Transverse colon (tissue), 4 donors: Measurements from ENCODE around the gene TACC2. TPM values are rescaled to one million over a fixed set of nuclear protein-coding genes. Genes with fewer than 3 reads are reported as not detected.
"Not testable (repeated sequence)": the region's sequence is repeated elsewhere in the genome, so short reads cannot be mapped to it uniquely, and the experiment has no call there.

ENCODE experiments used
- DNase-seq: peaks from one replicate; pipeline ENCODE4 v3.0.0-alpha.2; 2019
- H3K27ac ChIP-seq, 4 donors: fragments of 200-600 bp; sonication (generic); 2 replicates each; pipeline ENCODE4 v1.5.1; 2016 to 2018; ENCODE audit warnings: inconsistent platforms in 4 of 4
- H3K27me3 ChIP-seq: fragments of 200-600 bp; sonication (generic); 2 replicates; pipeline ENCODE4 v1.5.1; 2017; ENCODE audit warnings: inconsistent platforms
- H3K36me3 ChIP-seq, 4 donors: fragments of 200-600 bp; sonication (generic); 2 replicates each; pipeline ENCODE4 v1.5.1; 2017 to 2019; ENCODE audit warnings: inconsistent platforms in 4 of 4
- H3K4me1 ChIP-seq, 4 donors: fragments of 200-600 bp; sonication (generic); 2 replicates each; pipeline ENCODE4 v1.5.1; 2017 to 2020; ENCODE audit warnings: inconsistent platforms in 4 of 4
- H3K4me3 ChIP-seq, 4 donors: fragments of 200-600 bp; sonication (generic); 1 replicate in 1 of 4; 2 replicates in 3 of 4; pipeline versions ENCODE4 v1.5.1 to v1.6.1; 2017 to 2019; ENCODE audit warnings: inconsistent platforms in 4 of 4
- H3K9me3 ChIP-seq, 2 donors: fragments of 200-600 bp; sonication (generic); 2 replicates each; pipeline ENCODE4 v1.5.1; 2017 to 2019; ENCODE audit warnings: inconsistent platforms in 2 of 2
- EP300 ChIP-seq: sonication (generic); formaldehyde crosslinking; IDR thresholded peaks from one replicate; pipeline ENCODE4 v1.6.1; 2017; ENCODE audit warnings: antibody characterized with exemption, low read depth
- POLR2A ChIP-seq: fragments of 450-650 bp; IDR thresholded peaks from one replicate; pipeline ENCODE4 v1.6.1; 2016; ENCODE audit warnings: antibody characterized with exemption, mild to moderate bottlenecking, moderate library complexity
- POLR2AphosphoS5 ChIP-seq, 3 donors: sonication (generic); formaldehyde crosslinking; IDR thresholded peaks; one replicate each; pipeline ENCODE4 v1.6.1; 2016; ENCODE audit warnings: antibody characterized with exemption in 3 of 3
- WGBS, 2 donors: methylation state at CpG; one replicate each; pipeline ENCODE4 v1.1.5; 2018; ENCODE audit warnings: low coverage in 1 of 2; 5-methylcytosine and 5-hydroxymethylcytosine counted together
- in situ Hi-C, 4 donors: fragments of 200-750 bp; cut with MboI; loops; one replicate each; pipeline versions ENCODE4 v1.15.0 to v1.15.1; 2017; ENCODE audit warnings: low sequenced_read_pairs in 3 of 4, low pct_ligation_motif_present in 1 of 4, low pct_unique_long_range_greater_than_20kb in 1 of 4
- intact Hi-C: fragments of 100-400 bp; cut with DNase I; formaldehyde crosslinking; loops from one replicate; pipeline ENCODE4 v1.15.1; 2023; ENCODE audit warnings: low total_unique reads
- total RNA-seq, 4 donors: library from RNA; depleted of rRNA; stranded (reverse); fragments of >200 nt; gene quantifications; one replicate each; pipeline ENCODE4 v1.1.0, GENCODE V29; 2016
- TF ChIP-seq, protein P1 (sequence below), 5 experiments: fragments of 200-600 bp in 3 of 5; fragments of 450-650 bp in 2 of 5; sonication (generic) in 3 of 5; IDR thresholded peaks; 1 replicate in 2 of 5; 2 replicates in 3 of 5; pipeline ENCODE4 v1.5.1; 2016 to 2017; ENCODE audit warnings: antibody characterized with exemption in 5 of 5, inconsistent platforms in 3 of 5, mild to moderate bottlenecking in 2 of 5, moderate library complexity in 1 of 5

Gene TACC2
- total RNA-seq, 4 donors from 2014 or later: 65.9 to 178 (median 101) TPM

DNA sequence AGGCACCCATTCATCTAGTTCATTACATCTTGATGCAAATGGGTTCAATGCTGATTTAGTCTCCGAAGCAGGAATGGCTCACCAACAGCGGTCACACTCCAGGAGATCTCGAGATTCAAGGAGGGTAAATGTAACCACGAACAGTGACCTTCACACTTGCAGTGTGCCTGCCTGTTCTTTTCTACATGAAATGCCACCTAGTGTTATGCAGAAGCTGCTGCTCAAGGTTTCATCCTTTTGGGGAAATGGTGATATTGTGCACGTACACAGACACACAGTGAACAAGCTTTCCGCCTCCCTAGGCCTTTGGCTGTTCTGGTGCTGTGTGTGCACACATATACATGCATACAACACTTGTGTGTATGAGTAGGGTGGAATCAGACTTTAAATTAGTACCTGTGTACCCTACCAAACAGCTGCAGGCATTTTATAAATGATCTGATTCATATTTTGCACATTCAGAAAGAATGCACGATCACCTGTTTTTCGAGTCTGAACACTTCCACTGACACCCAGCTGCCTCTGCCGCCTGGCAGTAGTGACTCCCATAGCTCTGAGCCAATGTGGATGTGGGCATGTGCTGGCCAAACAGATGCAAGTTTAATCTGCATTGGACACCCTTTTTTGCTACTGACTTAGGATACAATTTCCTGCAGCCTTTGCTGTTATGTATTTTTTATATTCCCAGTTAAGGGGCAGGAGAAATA lies 100.5 kb downstream of the TACC2 start:
- 80 to 83% methylated on average over 6 to 9 of the region's 9 CpGs for WGBS, 2 donors
- peaks cover 0 to 6% (median 0%) of the 10 kb centered on the region in 4 donors for H3K36me3 ChIP-seq
- H3K27ac ChIP-seq: no peak overlapping the region
- H3K9me3 ChIP-seq: no peaks in the 10 kb centered on the region
- intact Hi-C loops (no loop called here), in situ Hi-C loops (no loop called here)
- no peak for DNase-seq
- no peak overlapping the region for H3K4me3 ChIP-seq
- TF ChIP-seq POLR2AphosphoS5 (IDR thresholded peaks at IDR 0.05): no peak
- TF ChIP-seq, protein P1, sequence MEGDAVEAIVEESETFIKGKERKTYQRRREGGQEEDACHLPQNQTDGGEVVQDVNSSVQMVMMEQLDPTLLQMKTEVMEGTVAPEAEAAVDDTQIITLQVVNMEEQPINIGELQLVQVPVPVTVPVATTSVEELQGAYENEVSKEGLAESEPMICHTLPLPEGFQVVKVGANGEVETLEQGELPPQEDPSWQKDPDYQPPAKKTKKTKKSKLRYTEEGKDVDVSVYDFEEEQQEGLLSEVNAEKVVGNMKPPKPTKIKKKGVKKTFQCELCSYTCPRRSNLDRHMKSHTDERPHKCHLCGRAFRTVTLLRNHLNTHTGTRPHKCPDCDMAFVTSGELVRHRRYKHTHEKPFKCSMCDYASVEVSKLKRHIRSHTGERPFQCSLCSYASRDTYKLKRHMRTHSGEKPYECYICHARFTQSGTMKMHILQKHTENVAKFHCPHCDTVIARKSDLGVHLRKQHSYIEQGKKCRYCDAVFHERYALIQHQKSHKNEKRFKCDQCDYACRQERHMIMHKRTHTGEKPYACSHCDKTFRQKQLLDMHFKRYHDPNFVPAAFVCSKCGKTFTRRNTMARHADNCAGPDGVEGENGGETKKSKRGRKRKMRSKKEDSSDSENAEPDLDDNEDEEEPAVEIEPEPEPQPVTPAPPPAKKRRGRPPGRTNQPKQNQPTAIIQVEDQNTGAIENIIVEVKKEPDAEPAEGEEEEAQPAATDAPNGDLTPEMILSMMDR (IDR thresholded peaks at IDR 0.05): no peak
- TF ChIP-seq EP300: no peak
- TF ChIP-seq POLR2A: no peak
- H3K27me3 ChIP-seq: no peaks in the 10 kb centered on the region
- no peaks in the 10 kb centered on the region for H3K4me1 ChIP-seq

DNA sequence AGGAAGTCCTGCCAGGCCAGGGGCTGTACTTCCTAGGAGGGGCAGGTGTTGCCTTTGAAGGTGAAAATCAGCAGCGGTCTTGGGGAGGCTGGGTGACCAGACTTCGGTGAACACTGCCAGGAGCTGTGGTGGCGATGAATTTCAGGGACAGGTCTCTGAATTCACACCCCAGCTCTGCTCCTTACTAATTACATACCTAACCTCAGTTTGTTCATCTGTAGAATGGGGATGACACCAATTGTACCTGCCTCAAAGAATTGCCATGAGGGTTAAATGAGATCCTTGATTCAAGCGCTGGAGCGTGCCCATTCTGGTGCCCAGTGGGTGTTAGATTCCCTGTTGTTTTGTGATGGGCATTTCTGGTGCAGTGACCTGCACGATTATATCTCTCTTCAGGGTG lies 102.8 kb downstream of the TACC2 start:
- Histone ChIP-seq H3K9me3 (no peaks in the 10 kb centered on the region), H3K27ac (no peak overlapping the region), H3K4me3 (no peak overlapping the region), H3K36me3 (peaks cover 0 to 6% (median 0%) of the 10 kb centered on the region in 4 donors), H3K27me3 (no peaks in the 10 kb centered on the region), H3K4me1 (no peaks in the 10 kb centered on the region)
- WGBS, 2 donors: 95 to 100% methylated on average over 1 to 6 of the region's 6 CpGs
- intact Hi-C loops: no loop called here
- no peak for DNase-seq
- TF ChIP-seq EP300 (no peak), POLR2A (no peak), POLR2AphosphoS5 (IDR thresholded peaks at IDR 0.05) (no peak)
- TF ChIP-seq, protein P1 (IDR thresholded peaks at IDR 0.05): no peak
- in situ Hi-C loops: no loop called here

DNA sequence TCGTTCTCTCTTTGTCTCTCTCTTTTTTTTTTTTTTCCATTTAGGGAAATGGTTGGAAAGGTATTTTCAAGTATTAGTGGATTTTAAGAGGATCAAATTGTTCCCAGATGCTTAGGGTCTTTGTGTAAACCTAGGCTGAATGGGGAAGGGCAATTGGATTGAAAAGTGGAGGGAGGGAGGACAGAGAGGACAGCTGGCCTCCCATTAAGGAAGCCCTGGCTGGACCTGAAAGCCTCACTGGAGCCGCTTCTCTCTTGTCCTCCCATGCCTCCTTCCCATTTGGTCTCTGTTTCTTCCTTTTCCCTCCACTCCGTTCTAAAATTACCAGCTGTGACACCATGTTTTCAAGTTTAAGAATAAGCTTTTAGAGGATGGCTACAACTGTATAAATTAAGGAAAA lies 104.1 kb downstream of the TACC2 start:
- TF ChIP-seq POLR2AphosphoS5 (IDR thresholded peaks at IDR 0.05) (no peak), EP300 (no peak), POLR2A (no peak)
- no peak for DNase-seq
- no peaks in the 10 kb centered on the region for H3K4me1 ChIP-seq
- intact Hi-C loops (no loop called here), in situ Hi-C loops (no loop called here)
- H3K27me3 ChIP-seq: no peaks in the 10 kb centered on the region
- no peak overlapping the region for H3K27ac ChIP-seq
- no peak overlapping the region for H3K4me3 ChIP-seq
- peaks cover 0 to 6% (median 0%) of the 10 kb centered on the region in 4 donors for H3K36me3 ChIP-seq
- H3K9me3 ChIP-seq: no peaks in the 10 kb centered on the region
- 64 to 78% methylated on average over 1 to 3 of the region's 3 CpGs for WGBS, 2 donors

DNA sequence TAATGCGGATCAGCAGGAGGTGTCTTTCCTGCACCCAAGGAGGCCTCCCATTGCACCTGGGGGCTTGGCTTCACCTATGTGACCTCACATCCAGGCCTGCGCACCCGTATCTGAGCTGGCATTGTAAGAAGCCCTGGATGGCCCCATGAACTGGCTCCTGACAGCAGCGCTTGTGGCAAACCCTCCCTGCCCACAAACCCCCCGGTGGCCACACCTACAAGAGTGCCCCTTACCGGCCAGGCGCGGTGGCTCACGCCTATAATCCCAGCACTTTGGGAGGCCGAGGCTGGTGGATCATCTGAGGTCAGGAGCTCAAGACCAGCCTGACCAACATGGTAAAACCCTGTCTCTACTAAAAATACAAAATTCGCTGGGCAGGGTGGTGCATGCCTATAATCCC lies 107.2 kb downstream of the TACC2 start:
- intact Hi-C loops: not testable (repeated sequence)

DNA sequence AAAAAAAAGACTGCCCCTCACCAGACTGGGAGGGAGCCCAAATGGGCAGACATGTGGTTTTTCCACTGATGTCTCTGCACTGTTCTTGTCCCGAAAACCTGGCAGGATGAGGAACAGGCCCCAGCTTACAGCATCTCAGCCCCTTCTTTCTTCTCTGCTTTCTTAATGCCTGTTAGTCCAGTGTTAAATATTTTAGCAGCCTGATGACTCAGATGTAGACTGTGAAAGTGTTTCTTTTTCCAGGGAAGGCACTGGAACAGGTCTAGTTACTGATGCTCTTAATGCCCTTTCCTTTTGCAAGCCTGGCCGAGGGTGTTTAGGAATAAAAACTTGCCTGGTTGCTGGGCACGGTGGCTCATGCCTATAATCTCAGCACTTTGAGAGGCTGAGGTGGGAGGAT lies 107.7 kb downstream of the TACC2 start:
- Histone ChIP-seq H3K36me3 (no peaks in the 10 kb centered on the region), H3K4me1 (peaks cover 0 to 1% (median 0%) of the 10 kb centered on the region in 4 donors), H3K9me3 (no peaks in the 10 kb centered on the region), H3K4me3 (no peak overlapping the region), H3K27me3 (no peaks in the 10 kb centered on the region), H3K27ac (peak overlapping the region in 3 of 4 donors; percentile 15 to 22 (median 17))
- DNase-seq: no peak
- intact Hi-C loops (no loop called here), in situ Hi-C loops (no loop called here)
- 66 to 87% methylated on average over 3 of the region's 3 CpGs for WGBS, 2 donors
- TF ChIP-seq EP300 (no peak), POLR2AphosphoS5 (IDR thresholded peaks at IDR 0.05) (no peak), POLR2A (no peak)
- TF ChIP-seq, protein P1 (IDR thresholded peaks at IDR 0.05): no peak

More for the DNA sequence above, 107.2 kb downstream of the TACC2 start:
- DNase-seq, H3K27ac ChIP-seq, H3K9me3 ChIP-seq, H3K4me1 ChIP-seq, H3K4me3 ChIP-seq, H3K36me3 ChIP-seq, H3K27me3 ChIP-seq, in situ Hi-C loops: not testable (repeated sequence)
- WGBS, 2 donors: 76% methylated on average over 6 of the region's 11 CpGs; no CpG with 5 or more reads in 1 of the 2 donors
